Measurements from ENCODE around the gene SREBF2. TPM values are rescaled to one million over a fixed set of nuclear protein-coding genes. Genes with fewer than 3 reads are reported as not detected.

SREBF2 gene
- total RNA-seq, 2 donors from 2014 or later, result 48.3 to 65.3 TPM

- no peak for ATAC-seq (ENCODE audit: insufficient number of reproducible peaks, low FRiP score, low read depth)
- no peak for TF ChIP-seq CTCF (IDR thresholded peaks at IDR 0.05)
- H3K27ac ChIP-seq, result no peak overlapping the region
- no peaks in the 10 kb centered on the region for H3K27me3 ChIP-seq (replicated peaks; ENCODE audit: insufficient read depth)
- H3K9me3 ChIP-seq, result no peaks in the 10 kb centered on the region
- DNase-seq (ENCODE audit: low spot score), result no peak
- no peak overlapping the region for H3K4me3 ChIP-seq
- H3K4me1 ChIP-seq (ENCODE audit: control insufficient read depth in 1 of 2, low read depth in 2 of 2), result no peaks in the 10 kb centered on the region
- peaks cover 37% of the 10 kb centered on the region for H3K36me3 ChIP-seq
These were observed 37.9 kb downstream of the SREBF2 start for GRCh38 chr22:41870786-41871185.

- DNase-seq (ENCODE audit: low spot score) (no peak), ATAC-seq (ENCODE audit: insufficient number of reproducible peaks, low FRiP score, low read depth) (no peak)
- Histone ChIP-seq H3K36me3 (peaks cover 41% of the 10 kb centered on the region), H3K4me3 (no peak overlapping the region), H3K4me1 (ENCODE audit: control insufficient read depth in 1 of 2, low read depth in 2 of 2) (no peaks in the 10 kb centered on the region), H3K27me3 (replicated peaks; ENCODE audit: insufficient read depth) (no peaks in the 10 kb centered on the region), H3K9me3 (no peaks in the 10 kb centered on the region), H3K27ac (no peak overlapping the region)
- TF ChIP-seq CTCF (IDR thresholded peaks at IDR 0.05), result no peak
These were observed 40.5 kb downstream of the SREBF2 start for GRCh38 chr22:41873391-41873790.

GRCh38 chr22:41874090-41874489, 41.2 kb downstream of the SREBF2 start:
- Histone ChIP-seq H3K4me1 (ENCODE audit: control insufficient read depth in 1 of 2, low read depth in 2 of 2) (no peaks in the 10 kb centered on the region), H3K27me3 (replicated peaks; ENCODE audit: insufficient read depth) (no peaks in the 10 kb centered on the region), H3K27ac (no peak overlapping the region), H3K4me3 (no peak overlapping the region), H3K36me3 (peaks cover 37% of the 10 kb centered on the region), H3K9me3 (no peaks in the 10 kb centered on the region)
- ATAC-seq (ENCODE audit: insufficient number of reproducible peaks, low FRiP score, low read depth), result no peak
- DNase-seq (ENCODE audit: low spot score), result no peak
- TF ChIP-seq CTCF (IDR thresholded peaks at IDR 0.05), result no peak

- Histone ChIP-seq H3K27me3 (replicated peaks; ENCODE audit: insufficient read depth) (no peaks in the 10 kb centered on the region), H3K27ac (no peak overlapping the region), H3K4me1 (ENCODE audit: control insufficient read depth in 1 of 2, low read depth in 2 of 2) (no peaks in the 10 kb centered on the region), H3K36me3 (peaks cover 36% of the 10 kb centered on the region), H3K4me3 (no peak overlapping the region), H3K9me3 (no peaks in the 10 kb centered on the region)
- ATAC-seq (ENCODE audit: insufficient number of reproducible peaks, low FRiP score, low read depth) (no peak), DNase-seq (ENCODE audit: low spot score) (no peak)
- TF ChIP-seq CTCF (IDR thresholded peaks at IDR 0.05), result no peak
These were observed 42.8 kb downstream of the SREBF2 start for GRCh38 chr22:41875531-41876270.

- Histone ChIP-seq H3K4me1 (ENCODE audit: control insufficient read depth in 1 of 2, low read depth in 2 of 2) (no peaks in the 10 kb centered on the region), H3K9me3 (no peaks in the 10 kb centered on the region), H3K27ac (no peak overlapping the region), H3K27me3 (replicated peaks; ENCODE audit: insufficient read depth) (no peaks in the 10 kb centered on the region), H3K36me3 (peaks cover 31% of the 10 kb centered on the region), H3K4me3 (no peak overlapping the region)
- no peak for DNase-seq (ENCODE audit: low spot score)
- no peak for ATAC-seq (ENCODE audit: insufficient number of reproducible peaks, low FRiP score, low read depth)
- no peak for TF ChIP-seq CTCF (IDR thresholded peaks at IDR 0.05)
These were observed 43.4 kb downstream of the SREBF2 start for GRCh38 chr22:41876275-41876674.
